HG03103 (cell line): ENCODE results near the gene MROH2A.
"Not testable (repeated sequence)": the region's sequence is repeated elsewhere in the genome, so short reads cannot be mapped to it uniquely, and the experiment has no call there.

Source experiments
- ATAC-seq: cut with Tn5 transposase; IDR thresholded peaks from one replicate; pipeline ENCODE4 v1.9.1; 2021; ENCODE audit warnings: low read depth; ENCODE audit not compliant: unreplicated experiment

The MROH2A gene, protein sequence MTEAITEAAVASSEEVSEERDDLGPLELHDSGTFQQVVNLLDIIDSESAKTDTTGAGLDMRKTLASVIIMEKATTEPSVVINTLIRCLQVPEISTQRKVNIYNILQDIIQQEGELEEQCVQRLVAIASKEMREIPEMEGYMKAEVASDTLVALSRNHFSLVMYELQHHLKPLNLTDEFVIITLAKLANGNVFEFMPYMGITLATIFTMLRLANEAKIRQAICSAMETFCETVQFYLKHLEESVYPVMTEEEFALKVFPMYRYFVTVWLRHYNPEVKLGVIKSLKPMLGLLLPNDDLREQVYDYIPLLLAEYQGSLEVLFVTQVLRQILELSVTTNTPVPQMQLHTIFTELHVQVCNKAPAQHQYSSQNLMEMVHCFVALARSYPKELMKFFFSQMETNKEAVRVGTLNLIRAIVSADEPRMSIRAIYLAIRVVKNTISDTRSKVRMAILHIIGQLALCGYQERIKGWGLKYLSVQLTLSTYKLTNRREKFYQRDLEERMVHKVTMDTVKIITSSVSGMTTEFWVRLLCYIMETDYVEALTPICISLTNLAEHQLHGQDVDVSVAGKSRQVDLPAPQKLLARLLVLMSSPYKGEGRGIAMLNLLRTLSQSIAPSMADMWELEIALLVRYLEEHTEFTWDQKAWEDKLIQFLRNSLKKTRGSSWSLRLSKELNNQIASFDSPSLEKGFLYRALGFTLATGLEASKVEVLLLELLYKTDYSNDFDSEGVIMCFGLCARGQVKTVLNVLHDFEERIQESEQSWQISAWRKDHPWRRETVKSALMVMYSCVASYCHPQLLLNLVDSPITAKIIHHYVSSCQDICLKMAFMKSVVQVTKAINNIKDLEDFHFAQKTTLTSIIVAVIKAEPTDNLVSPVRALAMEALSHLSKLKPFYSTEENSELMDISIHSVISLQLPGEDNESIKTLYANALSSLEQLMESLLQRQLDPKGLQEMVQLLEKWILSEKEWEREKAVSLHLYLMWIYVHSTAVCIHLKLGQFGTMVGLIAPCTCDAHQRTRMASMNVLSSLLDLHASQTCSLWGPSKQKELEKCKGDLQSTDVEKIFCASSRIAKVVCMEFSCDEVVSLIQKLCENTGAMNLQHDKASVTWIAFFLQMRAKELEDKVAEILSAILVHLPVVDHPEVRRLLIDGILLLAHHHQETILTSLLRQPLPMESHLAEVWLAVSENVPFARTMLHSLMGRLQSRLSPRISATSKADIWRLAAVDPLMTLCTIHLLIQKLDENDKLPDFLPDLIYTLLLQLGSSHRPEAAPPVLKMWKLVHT (N-terminal part only)

DNA sequence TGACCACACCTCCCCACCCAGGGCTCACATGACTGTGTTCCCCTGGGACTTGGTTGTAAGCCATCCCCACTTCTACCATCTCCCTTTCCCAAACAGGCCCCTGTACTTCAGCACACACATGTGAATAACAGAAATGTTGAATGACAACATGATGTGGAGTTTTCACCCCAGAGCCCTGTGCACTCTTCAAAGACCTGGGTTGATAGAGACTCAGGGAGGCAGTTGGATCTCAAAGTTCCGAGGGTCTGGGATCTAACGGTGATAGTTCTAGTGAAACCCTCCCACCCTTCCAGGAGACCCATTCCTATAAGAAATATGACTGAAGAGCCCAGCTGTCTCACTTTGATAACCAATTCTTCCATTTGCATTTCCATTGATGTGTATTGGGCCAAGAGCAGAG lies at the start of gene MROH2A:
Gene MROH2A, plus strand, starts transcription at position 301 of the 400 bp plus-strand sequence. CDS start 1,029 bp downstream, outside the sequence.
- no peak for ATAC-seq

DNA sequence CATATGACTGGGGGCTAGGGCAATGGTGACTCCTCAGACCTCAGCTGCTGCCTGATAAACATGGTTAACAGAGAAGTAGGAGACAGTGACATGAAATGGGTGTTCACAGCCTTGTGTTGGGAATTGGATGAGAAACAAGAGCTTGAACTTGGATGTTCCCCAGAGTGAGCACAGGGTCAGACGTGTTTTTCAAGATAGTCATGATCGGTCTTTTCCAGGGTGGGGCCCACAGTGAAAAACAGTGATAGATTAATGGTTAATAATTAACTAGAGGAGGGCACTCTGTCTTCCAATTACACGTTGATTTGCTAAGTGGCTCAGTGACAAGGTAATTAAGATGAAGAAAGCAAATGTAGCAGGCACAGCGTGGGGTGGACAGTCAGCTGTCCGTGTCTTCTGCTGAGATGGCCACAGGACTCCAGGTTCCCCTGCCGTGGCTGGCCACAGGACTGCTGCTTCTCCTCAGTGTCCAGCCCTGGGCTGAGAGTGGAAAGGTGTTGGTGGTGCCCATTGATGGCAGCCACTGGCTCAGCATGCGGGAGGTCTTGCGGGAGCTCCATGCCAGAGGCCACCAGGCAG lies 49.3 kb upstream of the MROH2A start, which contains the start of gene UGT1A3:
Gene UGT1A3, plus strand, starts transcription at position 320 of the 579 bp plus-strand sequence. Its CDS starts 85 bp downstream, at position 405.
- no peak for ATAC-seq

- ATAC-seq = not testable (repeated sequence)
These were observed 41.1 kb upstream of the MROH2A start for GRCh38 chr2:233736868-233737653.

GRCh38 chr2:233740870-233741269 lies 37.3 kb upstream of the MROH2A start:
- ATAC-seq = no peak

- no peak for ATAC-seq
These were observed 34.5 kb upstream of the MROH2A start for GRCh38 chr2:233743464-233744259.

GRCh38 chr2:233745073-233745755 lies 32.9 kb upstream of the MROH2A start:
- no peak for ATAC-seq

DNA sequence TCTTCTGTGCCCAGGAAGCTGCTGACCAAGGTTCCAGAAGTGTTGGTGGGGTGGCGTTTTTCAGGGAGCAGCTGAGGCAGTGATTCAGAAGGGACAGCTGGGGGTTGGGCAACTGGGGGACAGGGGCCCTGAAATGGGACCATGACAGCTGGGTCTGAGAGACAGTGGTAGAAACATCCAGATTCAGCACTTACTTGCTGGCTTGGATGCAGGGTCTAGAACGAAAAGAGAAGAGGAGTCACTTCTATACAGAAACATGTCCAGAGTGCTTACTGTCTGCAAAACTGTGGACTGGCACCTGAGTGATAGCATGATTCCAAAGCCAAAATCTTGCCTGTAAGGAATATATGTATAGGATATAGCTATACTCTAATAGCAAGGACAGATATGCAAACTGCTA lies 32.3 kb upstream of the MROH2A start:
- not testable (repeated sequence) for ATAC-seq

- no peak for ATAC-seq
These were observed 31.5 kb upstream of the MROH2A start for GRCh38 chr2:233746475-233747282.

GRCh38 chr2:233747283-233747544 lies 30.9 kb upstream of the MROH2A start:
- no peak for ATAC-seq

DNA sequence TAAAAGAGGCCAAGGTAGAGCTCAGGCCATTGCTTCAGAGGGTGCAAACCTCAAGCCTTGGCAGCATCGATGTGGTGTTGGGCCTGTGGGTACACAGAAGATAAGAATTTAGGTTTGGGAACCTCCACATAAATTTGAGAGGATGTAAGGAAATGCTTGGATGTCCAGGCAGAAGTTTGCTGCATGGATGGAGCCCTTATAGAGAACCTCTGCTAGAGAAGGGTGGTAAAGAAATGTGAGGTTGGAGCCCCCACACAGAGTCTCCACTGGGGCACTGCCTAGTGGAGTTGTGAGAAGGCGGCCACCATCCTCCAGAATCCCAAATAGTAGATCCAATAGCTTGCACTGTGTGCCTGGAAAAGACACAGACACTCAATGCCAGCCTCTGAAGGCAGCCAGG lies 27.4 kb upstream of the MROH2A start:
- not testable (repeated sequence) for ATAC-seq

DNA sequence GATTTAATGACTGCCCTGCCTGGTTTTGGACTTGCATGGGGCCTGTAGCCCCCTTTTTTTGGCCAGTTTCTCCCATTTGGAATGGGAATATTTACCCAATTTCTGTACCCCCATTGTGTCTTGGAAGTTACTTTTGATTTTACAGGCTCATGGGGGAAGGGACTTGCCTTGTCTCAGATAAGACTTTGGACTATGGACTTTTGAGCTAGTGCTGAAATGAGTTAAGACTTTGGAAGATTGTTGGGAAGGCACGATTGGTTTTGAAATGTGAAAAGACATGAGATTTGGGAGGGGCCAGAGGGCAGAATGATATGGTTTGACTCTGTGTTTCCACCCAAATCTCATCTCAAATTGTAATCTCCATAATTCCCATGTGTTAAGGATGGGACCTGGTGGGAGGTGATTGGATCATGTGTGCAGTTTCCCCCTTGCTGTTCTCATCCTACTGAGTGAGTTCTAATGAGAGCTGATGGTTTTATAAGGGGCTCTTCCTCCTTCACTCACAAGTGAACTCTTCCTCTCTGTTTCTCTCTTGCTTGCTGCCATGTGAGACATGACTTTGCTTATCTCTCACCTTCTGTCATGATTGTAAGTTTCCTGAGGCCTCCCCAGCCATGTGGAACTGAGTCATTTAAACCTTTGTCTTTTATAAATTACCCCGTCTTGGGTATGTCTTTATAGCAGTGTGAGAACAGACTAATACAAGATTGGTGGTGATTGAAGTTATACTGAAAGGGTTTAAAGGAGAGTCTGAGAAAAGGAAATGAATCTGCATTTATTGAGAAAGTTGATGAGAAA lies 26.7 kb upstream of the MROH2A start:
- not testable (repeated sequence) for ATAC-seq

DNA sequence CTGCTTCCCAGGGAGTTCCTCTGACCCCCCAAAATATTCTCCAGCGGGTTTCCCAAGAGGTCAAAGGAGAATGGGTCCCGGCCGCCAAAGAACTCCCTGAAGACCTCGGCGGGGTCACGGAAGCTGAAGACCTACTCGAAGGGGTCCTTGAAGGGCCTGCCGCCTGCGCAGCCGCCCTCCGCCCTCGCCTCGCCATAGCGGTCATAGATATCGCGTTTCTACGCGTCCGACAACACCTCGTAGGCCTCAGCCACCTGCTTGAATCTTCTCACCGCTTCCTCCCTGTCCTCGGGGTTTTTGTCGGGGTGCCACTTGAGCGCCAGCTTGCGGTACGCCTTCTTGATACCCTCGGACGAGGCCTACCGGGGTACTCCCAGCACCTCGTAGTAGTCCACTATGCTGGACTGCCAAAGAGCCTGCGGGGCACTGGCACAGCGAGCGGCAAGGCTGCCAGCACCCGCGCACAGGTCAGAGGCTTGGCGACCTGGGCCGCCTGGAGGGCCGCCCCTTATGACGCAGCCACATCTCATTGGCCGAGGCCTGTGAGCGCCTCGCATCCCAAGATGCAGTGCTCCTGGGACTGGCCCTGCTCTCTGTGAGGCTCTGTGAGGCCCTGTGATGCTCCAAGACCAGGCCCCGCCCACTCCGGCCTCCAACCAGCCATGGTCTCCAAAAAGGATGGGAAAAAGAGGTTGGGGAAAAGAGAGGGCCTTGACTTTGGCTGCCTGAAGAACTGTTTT lies 23.1 kb upstream of the MROH2A start:
- no peak for ATAC-seq

- ATAC-seq = no peak
These were observed 21.6 kb upstream of the MROH2A start for GRCh38 chr2:233756429-233757081.

DNA sequence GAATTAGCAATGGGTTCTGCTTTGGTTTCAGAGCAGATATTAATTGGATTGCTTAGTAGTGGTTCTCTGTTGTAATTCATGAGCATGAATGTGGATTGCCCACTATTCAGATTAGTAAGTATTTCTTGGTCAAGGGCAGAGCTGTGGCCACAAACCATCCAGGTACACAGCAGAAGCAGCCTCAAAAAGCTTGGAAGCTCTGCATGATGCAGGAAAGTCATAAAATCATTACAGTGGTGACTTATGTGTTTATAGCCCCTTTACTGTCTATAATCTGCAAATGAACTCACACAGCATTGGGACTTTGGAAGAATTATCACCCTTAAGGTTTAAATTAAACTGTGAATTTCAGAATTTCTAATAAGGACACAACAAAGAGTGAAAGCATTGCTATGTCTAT lies 20.0 kb upstream of the MROH2A start:
- ATAC-seq = no peak

- ATAC-seq = no peak
These were observed 19.3 kb upstream of the MROH2A start for GRCh38 chr2:233758849-233759248.

DNA sequence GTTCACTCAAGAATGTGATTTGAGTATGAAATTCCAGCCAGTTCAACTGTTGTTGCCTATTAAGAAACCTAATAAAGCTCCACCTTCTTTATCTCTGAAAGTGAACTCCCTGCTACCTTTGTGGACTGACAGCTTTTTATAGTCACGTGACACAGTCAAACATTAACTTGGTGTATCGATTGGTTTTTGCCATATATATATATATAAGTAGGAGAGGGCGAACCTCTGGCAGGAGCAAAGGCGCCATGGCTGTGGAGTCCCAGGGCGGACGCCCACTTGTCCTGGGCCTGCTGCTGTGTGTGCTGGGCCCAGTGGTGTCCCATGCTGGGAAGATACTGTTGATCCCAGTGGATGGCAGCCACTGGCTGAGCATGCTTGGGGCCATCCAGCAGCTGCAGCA lies 18.1 kb upstream of the MROH2A start, which contains the start of gene UGT1A1:
Gene UGT1A1, plus strand, starts transcription at position 228 of the 400 bp plus-strand sequence. Its CDS starts 18 bp downstream, at position 246.
- no peak for ATAC-seq
